Inflammatory macrophage treated with lipopolysaccharide for 4 hours (primary cell): ENCODE results near the gene COX7A2.

Experiments used
- DNase-seq: peaks from one replicate; pipeline ENCODE4 v3.0.0-alpha.2; 2020

The COX7A2 gene

GRCh38 chr6:75243333-75244062 is at the start of gene COX7A2:
TSS of gene COX7A2 (minus strand) at chr6:75243801. CDS start at chr6:75243734, 67 bp downstream.
- peak; percentile 99 for DNase-seq

GRCh38 chr6:75292555-75292954 is 49.0 kb upstream of the COX7A2 start:
- DNase-seq, result no peak

- DNase-seq, result no peak
Measured at GRCh38 chr6:75291744-75292143, 48.1 kb upstream of the COX7A2 start.

- no peak for DNase-seq
Measured at GRCh38 chr6:75291331-75291730, 47.7 kb upstream of the COX7A2 start.

- no peak for DNase-seq
Measured at GRCh38 chr6:75290136-75290945, 46.7 kb upstream of the COX7A2 start.

- no peak for DNase-seq
Measured at GRCh38 chr6:75288023-75288422, 44.4 kb upstream of the COX7A2 start.

GRCh38 chr6:75287424-75287823 is 43.8 kb upstream of the COX7A2 start:
- DNase-seq, result peak; percentile 54

- DNase-seq, result no peak
Measured at GRCh38 chr6:75286955-75287354, 43.4 kb upstream of the COX7A2 start.

GRCh38 chr6:75285283-75285639 is 41.7 kb upstream of the COX7A2 start:
- DNase-seq, result peak; percentile 44

GRCh38 chr6:75284632-75285282 is 41.2 kb upstream of the COX7A2 start, which contains the start of gene TMEM30A:
TSS of gene TMEM30A (minus strand) at chr6:75284792. CDS start at chr6:75284638, 154 bp downstream.
- DNase-seq, result peak; percentile 99

GRCh38 chr6:75283907-75284631 is 40.5 kb upstream of the COX7A2 start:
- peak; percentile 27 for DNase-seq

- no peak for DNase-seq
Measured at GRCh38 chr6:75282706-75283105, 39.1 kb upstream of the COX7A2 start.

GRCh38 chr6:75281653-75282052 is 38.1 kb upstream of the COX7A2 start:
- DNase-seq, result peak; percentile 61

GRCh38 chr6:75280131-75280855 is 36.7 kb upstream of the COX7A2 start:
- DNase-seq, result no peak

GRCh38 chr6:75279418-75279817 is 35.8 kb upstream of the COX7A2 start:
- DNase-seq, result no peak

- peak; percentile 59 for DNase-seq
Measured at GRCh38 chr6:75278474-75279077, 35.0 kb upstream of the COX7A2 start.

GRCh38 chr6:75275067-75275466 is 31.5 kb upstream of the COX7A2 start:
- DNase-seq, result peak; percentile 61

- DNase-seq, result peak; percentile 80
Measured at GRCh38 chr6:75273009-75273408, 29.4 kb upstream of the COX7A2 start.

GRCh38 chr6:75272145-75272840 is 28.7 kb upstream of the COX7A2 start:
- DNase-seq, result peak; percentile 54

- DNase-seq, result no peak
Measured at GRCh38 chr6:75268988-75269354, 25.4 kb upstream of the COX7A2 start.
